Pancreas (tissue), 10 donors: ENCODE results near the gene ONECUT2. TPM values are rescaled to one million over a fixed set of nuclear protein-coding genes. Genes with fewer than 3 reads are reported as not detected.

Source experiments
- ATAC-seq, 4 donors: fragments of 200-7000 bp; cut with Tn5 transposase; one replicate each; pipeline versions ENCODE4 v1.8.0 to v1.9.1; 2020; ENCODE audit warnings: mild to moderate bottlenecking in 4 of 4, moderate library complexity in 4 of 4
- DNase-seq, 6 donors: peaks; one replicate each; pipeline ENCODE4 v3.0.0-alpha.2; 2020
- FAIRE-seq: peaks from 2 replicates; lab custom pipeline; 2012; peaks lifted over from hg19 to GRCh38; lab: Jason Lieb, UNC
- H3K27ac ChIP-seq, 4 donors: fragments of 200-600 bp; sonication (generic); 1 replicate in 3 of 4; 2 replicates in 1 of 4; pipeline versions ENCODE4 v1.5.0 to v1.8.0; 2020
- H3K27me3 ChIP-seq, 4 donors: fragments of 200-600 bp; one replicate each; pipeline ENCODE4 v1.8.0; 2021
- H3K36me3 ChIP-seq, 3 donors: fragments of 200-600 bp; sonication (generic) in 1 of 3; one replicate each; pipeline versions ENCODE4 v1.5.0 to v1.8.0; 2020 to 2021
- H3K4me1 ChIP-seq, 3 donors: fragments of 200-600 bp; one replicate each; pipeline ENCODE4 v1.8.0; 2021
- H3K4me3 ChIP-seq, 4 donors: fragments of 200-600 bp; sonication (generic) in 2 of 4; one replicate each; pipeline versions ENCODE4 v1.5.0 to v1.8.0; 2020 to 2021
- H3K9me3 ChIP-seq, 4 donors: fragments of 200-600 bp; one replicate each; pipeline ENCODE4 v1.8.0; 2021
- WGBS, 2 donors: extraction: QIAGEN DNeasy Blood & Tissue Kit; methylation state at CpG; one replicate each; pipeline ENCODE4 v1.1.7; 2013; 5-methylcytosine and 5-hydroxymethylcytosine counted together
- intact Hi-C, 3 donors: fragments of 100-400 bp; cut with DNase I; formaldehyde crosslinking; loops; one replicate each; pipeline versions ENCODE4 v1.11.1 to v1.14.2; 2022
- polyA plus RNA-seq, 2 donors: library from polyadenylated mRNA; stranded (reverse); fragments of 200-250 nt; gene quantifications; one replicate each; pipeline ENCODE4 v1.2.3, GENCODE V29; 2013
- total RNA-seq, 6 donors: library from RNA; stranded (reverse); fragmentation: NEBNext Ultra II Directional in 4 of 6; extraction: Animal tissue kit (Norgen Biotek cat#: 25700) in 4 of 6; gene quantifications; one replicate each; pipeline versions ENCODE4 v1.2.1 to v1.2.4, GENCODE V29; 2021 to 2023
- TF ChIP-seq, protein P1 (sequence below), 4 donors: fragments of 200-600 bp; sonication (generic) in 3 of 4; IDR thresholded peaks; one replicate each; pipeline versions ENCODE4 v1.5.0 to v1.8.0; 2021; ENCODE audit warnings: antibody characterized with exemption in 4 of 4
- donor health status: healthy with polysubstance abuse.
- donor health status: DM: no; HTN: no; CAD: no; lungs with moderate emphysema.
- donor health status: DM: no; HTN: no; CAD: no.
- donor health status: control.
- donor health status: control.
- donor health status: Bipolar disorder and iron deficiency.
- donor health status: DM: yes; HTN: yes; CAD: no.
- donor health status: DM: no; HTN: no; CAD: no.
- donor health status: DM: no; HTN: no; CAD: no.
- donor health status: DM: yes; HTN: yes; CAD: no.

The ONECUT2 gene
- total and polyA plus RNA-seq, 8 donors = 1.4 to 9.7 (median 5.4) TPM

- Histone ChIP-seq H3K9me3 (no peaks in the 10 kb centered on the region), H3K4me3 (no peak overlapping the region), H3K36me3 (no peaks in the 10 kb centered on the region), H3K4me1 (peaks cover 13 to 21% (median 18%) of the 10 kb centered on the region in 3 donors), H3K27ac (no peak overlapping the region), H3K27me3 (peaks cover 0 to 18% (median 4%) of the 10 kb centered on the region in 4 donors)
- TF ChIP-seq, protein P1, sequence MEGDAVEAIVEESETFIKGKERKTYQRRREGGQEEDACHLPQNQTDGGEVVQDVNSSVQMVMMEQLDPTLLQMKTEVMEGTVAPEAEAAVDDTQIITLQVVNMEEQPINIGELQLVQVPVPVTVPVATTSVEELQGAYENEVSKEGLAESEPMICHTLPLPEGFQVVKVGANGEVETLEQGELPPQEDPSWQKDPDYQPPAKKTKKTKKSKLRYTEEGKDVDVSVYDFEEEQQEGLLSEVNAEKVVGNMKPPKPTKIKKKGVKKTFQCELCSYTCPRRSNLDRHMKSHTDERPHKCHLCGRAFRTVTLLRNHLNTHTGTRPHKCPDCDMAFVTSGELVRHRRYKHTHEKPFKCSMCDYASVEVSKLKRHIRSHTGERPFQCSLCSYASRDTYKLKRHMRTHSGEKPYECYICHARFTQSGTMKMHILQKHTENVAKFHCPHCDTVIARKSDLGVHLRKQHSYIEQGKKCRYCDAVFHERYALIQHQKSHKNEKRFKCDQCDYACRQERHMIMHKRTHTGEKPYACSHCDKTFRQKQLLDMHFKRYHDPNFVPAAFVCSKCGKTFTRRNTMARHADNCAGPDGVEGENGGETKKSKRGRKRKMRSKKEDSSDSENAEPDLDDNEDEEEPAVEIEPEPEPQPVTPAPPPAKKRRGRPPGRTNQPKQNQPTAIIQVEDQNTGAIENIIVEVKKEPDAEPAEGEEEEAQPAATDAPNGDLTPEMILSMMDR (IDR thresholded peaks at IDR 0.05) = no peak
- no peak for FAIRE-seq
- DNase-seq = no peak
- peak in 1 of 4 donors; percentile 42 for ATAC-seq
- intact Hi-C loops = no loop called here
- WGBS, 2 donors = 25 to 29% methylated on average over 3 of the region's 3 CpGs
These were observed 8.5 kb downstream of the ONECUT2 start for GRCh38 chr18:57443702-57444101.

GRCh38 chr18:57444301-57444759, 9.2 kb downstream of the ONECUT2 start:
- intact Hi-C loops = no loop called here
- TF ChIP-seq, protein P1 (IDR thresholded peaks at IDR 0.05) = no peak
- Histone ChIP-seq H3K9me3 (no peaks in the 10 kb centered on the region), H3K4me1 (peaks cover 13 to 21% (median 18%) of the 10 kb centered on the region in 3 donors), H3K4me3 (no peak overlapping the region), H3K27ac (no peak overlapping the region), H3K36me3 (no peaks in the 10 kb centered on the region), H3K27me3 (peaks cover 0 to 13% (median 4%) of the 10 kb centered on the region in 4 donors)
- no peak for FAIRE-seq
- peak in 1 of 4 donors; percentile 18 for ATAC-seq
- 23 to 25% methylated on average over 3 of the region's 3 CpGs for WGBS, 2 donors
- DNase-seq = no peak

DNA sequence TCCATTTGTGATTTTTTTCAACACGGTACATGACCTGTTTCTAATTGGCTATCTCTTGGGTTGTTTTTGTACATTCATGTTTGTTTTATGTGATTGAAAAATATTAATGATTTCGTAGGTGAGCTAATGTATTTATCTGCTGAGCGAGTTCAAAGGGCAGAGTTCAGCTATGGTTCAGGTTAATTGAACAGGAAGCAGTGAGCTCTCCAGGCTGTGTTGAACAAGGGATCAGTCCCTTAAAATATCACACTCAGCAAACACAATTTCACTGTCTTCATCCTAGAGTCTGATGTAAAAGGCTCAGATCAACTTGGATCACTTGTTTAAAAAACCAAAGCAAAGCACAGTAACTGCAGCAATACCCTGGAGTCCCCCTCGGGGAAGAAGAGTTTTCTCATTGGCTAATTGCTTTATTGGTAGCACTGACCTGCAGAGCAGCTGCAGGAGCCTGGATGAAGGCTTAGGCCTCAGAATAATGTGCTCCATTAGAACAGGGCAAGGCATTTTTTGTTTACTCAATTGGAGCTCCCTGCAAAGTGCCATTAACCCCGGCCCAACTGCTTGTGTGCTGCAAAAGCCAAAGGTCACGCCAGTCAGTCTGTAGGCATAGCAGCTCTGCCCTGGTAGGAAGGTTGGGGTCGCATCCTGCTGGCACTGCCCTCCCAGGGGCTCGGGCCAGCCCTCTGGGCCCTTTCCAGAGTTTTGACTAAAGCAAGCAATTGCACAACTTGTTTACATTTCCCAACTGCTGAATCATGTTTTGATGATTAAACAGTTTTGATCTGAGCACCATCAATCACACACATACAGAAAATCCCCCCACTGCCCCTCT, 10.5 kb downstream of the ONECUT2 start:
- ATAC-seq (peak in 2 of 4 donors; percentile 17 to 35), DNase-seq (no peak), FAIRE-seq (no peak)
- 23 to 31% methylated on average over 8 of the region's 8 CpGs for WGBS, 2 donors
- no peaks in the 10 kb centered on the region for H3K36me3 ChIP-seq
- H3K4me1 ChIP-seq = peaks cover 13 to 21% (median 18%) of the 10 kb centered on the region in 3 donors
- H3K27ac ChIP-seq = no peak overlapping the region
- intact Hi-C loops = no loop called here
- TF ChIP-seq, protein P1 (IDR thresholded peaks at IDR 0.05) = no peak
- no peaks in the 10 kb centered on the region for H3K9me3 ChIP-seq
- peaks cover 0 to 10% (median 0%) of the 10 kb centered on the region in 4 donors for H3K27me3 ChIP-seq
- no peak overlapping the region for H3K4me3 ChIP-seq

DNA sequence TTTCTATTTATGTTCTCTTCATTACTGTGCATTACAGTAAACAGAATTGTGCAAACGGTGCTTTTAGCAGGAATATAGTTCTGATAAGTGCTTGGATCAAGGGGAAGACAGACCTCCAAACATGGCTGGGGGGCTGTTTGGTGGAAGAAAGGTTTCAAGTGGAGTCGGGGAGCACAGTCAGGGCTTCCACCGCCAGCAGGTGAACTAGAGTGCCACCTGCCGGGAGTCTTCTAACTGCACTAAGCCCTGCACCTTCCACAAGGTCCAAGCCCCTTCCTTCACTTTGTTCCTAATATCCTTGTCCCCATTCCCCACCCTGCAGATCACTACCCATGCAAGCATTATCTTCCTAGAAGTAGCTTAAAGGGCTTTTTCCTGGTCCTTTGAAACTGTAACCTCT, 11.1 kb downstream of the ONECUT2 start:
- H3K36me3 ChIP-seq = no peaks in the 10 kb centered on the region
- DNase-seq (peak in 1 of 6 donors; percentile 58), FAIRE-seq (no peak), ATAC-seq (peak in 3 of 4 donors; percentile 70 to 84 (median 70))
- peaks cover 13 to 21% (median 14%) of the 10 kb centered on the region in 3 donors for H3K4me1 ChIP-seq
- no peak overlapping the region for H3K27ac ChIP-seq
- no peaks in the 10 kb centered on the region for H3K9me3 ChIP-seq
- 9 to 10% methylated on average over 4 of the region's 4 CpGs for whole genome bisulfite sequencing, 2 donors
- H3K4me3 ChIP-seq = no peak overlapping the region
- TF ChIP-seq, protein P1 (IDR thresholded peaks at IDR 0.05) = peak in 1 of 4 donors; percentile 31
- intact Hi-C loops = no loop called here
- peaks cover 0 to 4% (median 0%) of the 10 kb centered on the region in 4 donors for H3K27me3 ChIP-seq
